ENCODE data around the gene MYRF.

Gene MYRF

GRCh38 chr11:61744609-61745156, 7.8 kb upstream of the MYRF start:
- no peak overlapping the region for H3K27ac ChIP-seq

DNA sequence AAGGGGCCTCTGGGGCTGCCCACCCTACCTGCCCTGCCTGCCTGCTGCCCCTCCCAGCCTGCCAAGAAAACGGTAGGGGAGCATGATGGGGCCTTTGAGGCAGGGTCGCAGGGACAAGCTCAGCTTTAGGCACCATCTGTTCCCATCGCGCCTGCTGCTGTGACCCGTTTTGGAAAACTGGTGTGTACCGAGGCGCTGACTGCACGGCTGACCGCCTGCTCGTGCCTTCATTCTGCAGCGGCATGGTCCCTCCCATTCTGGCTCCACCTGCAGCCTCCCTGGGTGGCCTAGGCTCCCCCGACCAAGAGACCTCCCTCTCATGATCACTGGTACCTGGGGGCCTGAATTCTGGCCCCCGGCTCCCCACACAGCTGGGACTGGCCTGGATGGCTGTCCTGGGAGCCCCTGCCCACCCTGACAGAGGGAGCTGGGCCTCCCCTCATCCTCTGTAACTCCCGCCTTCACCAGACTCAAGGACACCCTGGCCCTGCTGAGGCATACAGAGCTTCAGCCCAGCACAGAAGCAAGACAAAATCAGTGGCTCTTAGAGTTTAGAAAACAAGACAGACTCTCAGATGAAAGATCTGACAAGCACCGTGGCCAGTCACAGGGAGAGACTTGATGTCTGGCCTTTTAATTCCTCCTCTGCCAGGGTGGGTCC, 6.5 kb upstream of the MYRF start:
- Histone ChIP-seq H3K27ac (no peak overlapping the region), H3K4me3 (no peak overlapping the region)
- no peak for DNase-seq (ENCODE audit: low spot score)
- TF ChIP-seq, protein P1, sequence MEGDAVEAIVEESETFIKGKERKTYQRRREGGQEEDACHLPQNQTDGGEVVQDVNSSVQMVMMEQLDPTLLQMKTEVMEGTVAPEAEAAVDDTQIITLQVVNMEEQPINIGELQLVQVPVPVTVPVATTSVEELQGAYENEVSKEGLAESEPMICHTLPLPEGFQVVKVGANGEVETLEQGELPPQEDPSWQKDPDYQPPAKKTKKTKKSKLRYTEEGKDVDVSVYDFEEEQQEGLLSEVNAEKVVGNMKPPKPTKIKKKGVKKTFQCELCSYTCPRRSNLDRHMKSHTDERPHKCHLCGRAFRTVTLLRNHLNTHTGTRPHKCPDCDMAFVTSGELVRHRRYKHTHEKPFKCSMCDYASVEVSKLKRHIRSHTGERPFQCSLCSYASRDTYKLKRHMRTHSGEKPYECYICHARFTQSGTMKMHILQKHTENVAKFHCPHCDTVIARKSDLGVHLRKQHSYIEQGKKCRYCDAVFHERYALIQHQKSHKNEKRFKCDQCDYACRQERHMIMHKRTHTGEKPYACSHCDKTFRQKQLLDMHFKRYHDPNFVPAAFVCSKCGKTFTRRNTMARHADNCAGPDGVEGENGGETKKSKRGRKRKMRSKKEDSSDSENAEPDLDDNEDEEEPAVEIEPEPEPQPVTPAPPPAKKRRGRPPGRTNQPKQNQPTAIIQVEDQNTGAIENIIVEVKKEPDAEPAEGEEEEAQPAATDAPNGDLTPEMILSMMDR (IDR thresholded peaks at IDR 0.05) = no peak

More at GRCh38 chr11:61744609-61745156, 7.8 kb upstream of the MYRF start:
- H3K4me3 ChIP-seq = no peak overlapping the region
- TF ChIP-seq, protein P1 (IDR thresholded peaks at IDR 0.05) = no peak
- no peak for DNase-seq (ENCODE audit: low spot score)

- H3K4me3 ChIP-seq = no peak overlapping the region
- no peak for DNase-seq (ENCODE audit: low spot score)
- no peak overlapping the region for H3K27ac ChIP-seq
- TF ChIP-seq, protein P1 (IDR thresholded peaks at IDR 0.05) = no peak
Measured at GRCh38 chr11:61746442-61747191, 5.8 kb upstream of the MYRF start.

DNA sequence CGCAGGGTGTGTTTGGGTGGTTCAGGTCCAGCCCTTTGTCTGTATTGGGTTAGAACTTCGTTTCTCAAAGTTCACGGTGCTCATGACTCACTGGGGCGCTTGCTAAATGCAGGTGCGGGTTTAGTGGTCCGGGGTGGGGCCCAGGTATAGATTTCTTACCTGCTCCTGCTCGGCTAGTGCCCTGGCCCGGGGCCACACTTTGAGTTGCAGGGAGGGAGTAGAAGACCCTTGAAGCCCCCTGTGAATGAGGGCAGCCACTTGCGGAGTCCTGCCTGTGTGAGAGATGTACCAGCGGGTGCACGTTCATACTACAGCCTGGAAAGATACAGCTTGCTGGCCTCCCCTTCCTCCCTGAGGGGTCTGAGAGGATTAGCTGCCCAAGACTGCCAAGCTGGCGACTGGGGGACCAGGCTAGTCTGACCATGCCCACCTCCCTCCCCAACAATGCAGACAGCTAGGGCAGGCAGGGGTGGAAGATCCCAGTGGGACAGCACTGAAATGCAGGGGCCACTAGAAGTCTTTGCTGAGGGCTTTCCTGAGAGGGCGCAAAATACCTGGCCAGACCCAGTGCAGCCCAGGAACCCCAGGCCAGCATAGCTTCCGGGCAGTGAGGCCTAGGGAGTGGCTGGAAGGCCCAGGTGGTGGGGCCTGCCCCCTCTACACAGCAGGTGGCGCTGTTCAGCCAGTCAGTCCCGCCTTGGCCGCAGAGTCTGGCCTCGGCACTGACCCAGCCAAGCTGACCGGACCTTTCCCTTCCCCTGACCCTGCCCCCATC, 5.1 kb upstream of the MYRF start:
- Histone ChIP-seq H3K27ac (no peak overlapping the region), H3K4me3 (no peak overlapping the region)
- TF ChIP-seq, protein P1 (IDR thresholded peaks at IDR 0.05) = peak; percentile 80
- DNase-seq (ENCODE audit: low spot score) = no peak

- TF ChIP-seq, protein P1 (IDR thresholded peaks at IDR 0.05) = no peak
Measured at GRCh38 chr11:61747967-61748285, 4.5 kb upstream of the MYRF start.

GRCh38 chr11:61749591-61750217, 2.7 kb upstream of the MYRF start:
- no peak overlapping the region for H3K27ac ChIP-seq
- TF ChIP-seq, protein P1 (IDR thresholded peaks at IDR 0.05) = no peak
- DNase-seq (ENCODE audit: low spot score) = no peak
- no peak overlapping the region for H3K4me3 ChIP-seq

More at GRCh38 chr11:61747967-61748285, 4.5 kb upstream of the MYRF start:
- no peak overlapping the region for H3K27ac ChIP-seq
- no peak overlapping the region for H3K4me3 ChIP-seq
- no peak for DNase-seq (ENCODE audit: low spot score)
